Karpas-422 (cell line): Measurements from ENCODE around the gene LRCH1. TPM values are rescaled to one million over a fixed set of nuclear protein-coding genes. Genes with fewer than 3 reads are reported as not detected.

Experiments used
- DNase-seq: peaks from one replicate; pipeline ENCODE4 v3.0.0-alpha.2; 2015
- H2AFZ ChIP-seq: fragments of 200-600 bp; sonication (generic); 2 replicates; pipeline ENCODE4 v1.6.1; 2014; ENCODE audit warnings: antibody characterized with exemption, low read length, mixed read lengths
- H3K27ac ChIP-seq: fragments of 200-600 bp; sonication (generic); 2 replicates; pipeline ENCODE4 v1.5.1; 2014; ENCODE audit warnings: mild to moderate bottlenecking, low read length, moderate library complexity
- H3K27me3 ChIP-seq: fragments of 200-600 bp; sonication (generic); 2 replicates; pipeline ENCODE4 v1.6.1; 2014; ENCODE audit warnings: low read length, mixed read lengths
- H3K36me3 ChIP-seq: fragments of 200-600 bp; sonication (generic); 2 replicates; pipeline ENCODE4 v1.6.1; 2014; ENCODE audit warnings: low read length, mixed read lengths; ENCODE audit not compliant: insufficient read depth
- H3K4me1 ChIP-seq: fragments of 200-600 bp; sonication (generic); 2 replicates; pipeline ENCODE4 v1.6.1; 2014; ENCODE audit warnings: mild to moderate bottlenecking, low read length, mixed read lengths
- H3K4me2 ChIP-seq: fragments of 200-600 bp; sonication (generic); 2 replicates; pipeline ENCODE4 v1.6.1; 2014; ENCODE audit warnings: low read length, low read depth, mild to moderate bottlenecking; ENCODE audit not compliant: poor library complexity, severe bottlenecking
- H3K4me3 ChIP-seq: fragments of 200-600 bp; sonication (generic); 2 replicates; pipeline ENCODE4 v1.5.1; 2014; ENCODE audit warnings: mild to moderate bottlenecking, antibody characterized with exemption, low read length, mixed read lengths
- H3K79me2 ChIP-seq: fragments of 200-600 bp; sonication (generic); 2 replicates; pipeline ENCODE4 v1.6.1; 2014; ENCODE audit warnings: mild to moderate bottlenecking, low read length, mixed read lengths
- H3K9ac ChIP-seq: fragments of 200-600 bp; sonication (generic); 2 replicates; pipeline ENCODE4 v1.6.0; 2014; ENCODE audit warnings: low read length
- H3K9me2 ChIP-seq: fragments of 200-600 bp; sonication (generic), shearing (Covaris generic); replicated peaks from 2 replicates; pipeline ENCODE4 v1.6.0; 2014; ENCODE audit warnings: mild to moderate bottlenecking, low read length, moderate library complexity; ENCODE audit not compliant: insufficient read depth
- H3K9me3 ChIP-seq: fragments of 300-700, 200-600 bp; sonication (generic); 2 replicates; pipeline ENCODE4 v1.6.1; 2014; ENCODE audit warnings: low read length, mixed read lengths
- H4K20me1 ChIP-seq: fragments of 200-600 bp; sonication (generic); 2 replicates; pipeline ENCODE4 v1.6.1; 2014; ENCODE audit warnings: mild to moderate bottlenecking, antibody characterized with exemption, low read length, low read depth; ENCODE audit not compliant: insufficient read depth
- total RNA-seq: library from RNA; depleted of rRNA; stranded (reverse); fragments of >200 nt; shearing (Covaris generic); gene quantifications from 2 replicates; pipeline ENCODE4 v1.2.3, GENCODE V29; 2014; ENCODE audit warnings: low replicate concordance

The LRCH1 gene
- total RNA-seq, 1 experiment from 2014 or later: 0.56 TPM

GRCh38 chr13:46580362-46580839 is 27.4 kb downstream of the LRCH1 start:
- Histone ChIP-seq H3K36me3 (no peaks in the 10 kb centered on the region), H3K4me2 (no peak overlapping the region), H3K79me2 (no peaks in the 10 kb centered on the region), H3K4me1 (peaks cover under 1% of the 10 kb centered on the region; the same call in 1 of the 2 replicates), H3K4me3 (no peak overlapping the region), H3K9ac (no peak overlapping the region), H3K27me3 (no peaks in the 10 kb centered on the region), H3K9me3 (no peaks in the 10 kb centered on the region), H3K27ac (no peak overlapping the region), H4K20me1 (0 out of 2 replicates have a peak, but pooled peaks cover 3% of the 10 kb centered on the region), H2AFZ (no peak overlapping the region), H3K9me2 (no peaks in the 10 kb centered on the region)
- DNase-seq: no peak

GRCh38 chr13:46582190-46582589 is 29.2 kb downstream of the LRCH1 start:
- DNase-seq: no peak
- Histone ChIP-seq H3K27ac (no peak overlapping the region), H3K4me3 (no peak overlapping the region), H2AFZ (no peak overlapping the region), H3K4me2 (no peak overlapping the region), H3K4me1 (peaks cover 9% of the 10 kb centered on the region), H3K9me3 (no peaks in the 10 kb centered on the region), H4K20me1 (0 out of 2 replicates have a peak, but pooled peaks cover 3% of the 10 kb centered on the region), H3K79me2 (no peaks in the 10 kb centered on the region), H3K27me3 (no peaks in the 10 kb centered on the region), H3K9me2 (no peaks in the 10 kb centered on the region), H3K36me3 (no peaks in the 10 kb centered on the region), H3K9ac (no peak overlapping the region)

- no peaks in the 10 kb centered on the region for H3K9me3 ChIP-seq
- H3K9ac ChIP-seq: no peak overlapping the region
- H3K9me2 ChIP-seq: no peaks in the 10 kb centered on the region
- H4K20me1 ChIP-seq: 0 out of 2 replicates have a peak, but pooled peaks cover 6% of the 10 kb centered on the region
- no peak for DNase-seq
- no peak overlapping the region for H2AFZ ChIP-seq
- H3K4me3 ChIP-seq: no peak overlapping the region
- H3K79me2 ChIP-seq: no peaks in the 10 kb centered on the region
- no peak overlapping the region for H3K27ac ChIP-seq
- peaks cover 25% of the 10 kb centered on the region for H3K4me1 ChIP-seq
- H3K27me3 ChIP-seq: no peaks in the 10 kb centered on the region
- no peaks in the 10 kb centered on the region for H3K36me3 ChIP-seq
- H3K4me2 ChIP-seq: peak overlapping the region; percentile 71
Measured at GRCh38 chr13:46586751-46587514, 34.0 kb downstream of the LRCH1 start.

- H3K4me2 ChIP-seq: peak overlapping the region; percentile 71
- 0 out of 2 replicates have a peak, but pooled peaks cover 6% of the 10 kb centered on the region for H4K20me1 ChIP-seq
Measured at GRCh38 chr13:46587807-46588418, 34.9 kb downstream of the LRCH1 start.

GRCh38 chr13:46592385-46592784 is 39.4 kb downstream of the LRCH1 start:
- Histone ChIP-seq H3K27ac (no peak overlapping the region), H3K79me2 (no peaks in the 10 kb centered on the region), H3K36me3 (no peaks in the 10 kb centered on the region), H3K9ac (no peak overlapping the region), H2AFZ (no peak overlapping the region), H4K20me1 (peaks cover 9% of the 10 kb centered on the region; the same call in 1 of the 2 replicates), H3K27me3 (no peaks in the 10 kb centered on the region), H3K4me1 (peaks cover 40% of the 10 kb centered on the region), H3K9me3 (no peaks in the 10 kb centered on the region), H3K9me2 (no peaks in the 10 kb centered on the region), H3K4me3 (no peak overlapping the region), H3K4me2 (no peak overlapping the region)
- DNase-seq: no peak

More at GRCh38 chr13:46587807-46588418, 34.9 kb downstream of the LRCH1 start:
- Histone ChIP-seq H3K36me3 (no peaks in the 10 kb centered on the region), H3K9me3 (no peaks in the 10 kb centered on the region), H3K27ac (no peak overlapping the region), H3K4me1 (peaks cover 25% of the 10 kb centered on the region), H3K4me3 (peak overlapping the region; percentile 51; the same call in 1 of the 2 replicates), H3K9me2 (no peaks in the 10 kb centered on the region), H3K27me3 (no peaks in the 10 kb centered on the region), H2AFZ (no peak overlapping the region), H3K79me2 (no peaks in the 10 kb centered on the region), H3K9ac (no peak overlapping the region)
- DNase-seq: peak; percentile 45

- Histone ChIP-seq H3K27ac (no peak overlapping the region), H3K4me3 (no peak overlapping the region)
- DNase-seq: no peak
Measured at GRCh38 chr13:46593398-46593797, 40.4 kb downstream of the LRCH1 start.

GRCh38 chr13:46594374-46595078 is 41.6 kb downstream of the LRCH1 start:
- Histone ChIP-seq H3K27ac (no peak overlapping the region), H3K9me3 (no peaks in the 10 kb centered on the region), H2AFZ (no peak overlapping the region), H3K27me3 (no peaks in the 10 kb centered on the region), H4K20me1 (peaks cover 4% of the 10 kb centered on the region; the same call in 1 of the 2 replicates), H3K79me2 (no peaks in the 10 kb centered on the region), H3K4me1 (peaks cover 40% of the 10 kb centered on the region), H3K36me3 (no peaks in the 10 kb centered on the region), H3K4me3 (no peak overlapping the region), H3K4me2 (no peak overlapping the region), H3K9ac (no peak overlapping the region), H3K9me2 (no peaks in the 10 kb centered on the region)
- DNase-seq: no peak

More at GRCh38 chr13:46593398-46593797, 40.4 kb downstream of the LRCH1 start:
- H3K4me2 ChIP-seq: no peak overlapping the region
- peaks cover 38% of the 10 kb centered on the region for H3K4me1 ChIP-seq
- no peak overlapping the region for H3K9ac ChIP-seq
- no peaks in the 10 kb centered on the region for H3K9me2 ChIP-seq
- H2AFZ ChIP-seq: no peak overlapping the region
- peaks cover 4% of the 10 kb centered on the region; the same call in 1 of the 2 replicates for H4K20me1 ChIP-seq
- no peaks in the 10 kb centered on the region for H3K27me3 ChIP-seq
- H3K9me3 ChIP-seq: no peaks in the 10 kb centered on the region
- H3K36me3 ChIP-seq: no peaks in the 10 kb centered on the region
- H3K79me2 ChIP-seq: no peaks in the 10 kb centered on the region
